Adrenal gland (tissue), 12 donors: ENCODE measurements around the gene COL6A2. TPM values are rescaled to one million over a fixed set of nuclear protein-coding genes. Genes with fewer than 3 reads are reported as not detected.

Experiments used
- DNase-seq, 7 donors: peaks; one replicate each; pipeline ENCODE4 v3.0.0-alpha.2; 2019 to 2020
- H3K27ac ChIP-seq, 5 donors: fragments of 200-600 bp; sonication (generic) in 4 of 5; 1 replicate in 3 of 5; 2 replicates in 2 of 5; pipeline versions ENCODE4 v1.5.1 to v1.8.0; 2016 to 2020; ENCODE audit warnings: mild to moderate bottlenecking in 1 of 5
- H3K27me3 ChIP-seq: fragments of 200-600 bp; 2 replicates; pipeline ENCODE4 v1.8.0; 2021
- H3K36me3 ChIP-seq, 2 donors: fragments of 200-600 bp; replicated peaks in 1 of 2; 1 replicate in 1 of 2; 2 replicates in 1 of 2; pipeline versions ENCODE4 v1.5.1 to v1.8.0; 2018 to 2022
- H3K4me1 ChIP-seq, 2 donors: fragments of 200-600 bp; replicated peaks in 1 of 2; 1 replicate in 1 of 2; 2 replicates in 1 of 2; pipeline versions ENCODE4 v1.5.1 to v1.8.0; 2018 to 2021
- H3K4me3 ChIP-seq, 4 donors: fragments of 200-600 bp; sonication (generic) in 3 of 4; one replicate each; pipeline ENCODE4 v1.5.1; 2016 to 2018
- H3K9me3 ChIP-seq, 3 donors: fragments of 200-600 bp; sonication (generic) in 1 of 3; replicated peaks in 1 of 3; 1 replicate in 2 of 3; 2 replicates in 1 of 3; pipeline versions ENCODE4 v1.5.1 to v1.8.0; 2016 to 2021
- POLR2A ChIP-seq, 2 donors: fragments of 450-650 bp; IDR thresholded peaks; one replicate each; pipeline ENCODE4 v1.6.1; 2017; ENCODE audit warnings: antibody characterized with exemption in 2 of 2, mild to moderate bottlenecking in 2 of 2, moderate library complexity in 1 of 2
- WGBS, 4 donors: extraction: QIAGEN DNeasy Blood & Tissue Kit in 2 of 4; methylation state at CpG; one replicate each; pipeline versions ENCODE4 v1.1.5 to v1.1.7; 2013 to 2017; 5-methylcytosine and 5-hydroxymethylcytosine counted together
- intact Hi-C, 2 donors: fragments of 100-400 bp; cut with DNase I; formaldehyde crosslinking; loops; one replicate each; pipeline versions ENCODE4 v1.14.1 to v1.15.0; 2022 to 2023
- polyA plus RNA-seq, 3 donors: library from polyadenylated mRNA; stranded (reverse); fragments of 200-250 nt in 2 of 3; fragments of 350-450 nt in 1 of 3; fragmentation: Illumina TruSeq in 1 of 3; extraction: RNeasy Lipid Tissue Mini Kit (QIAGEN cat#74804) in 1 of 3; gene quantifications; one replicate each; pipeline ENCODE4 v1.2.3, GENCODE V29; 2013 to 2014
- total RNA-seq, 9 donors: library from RNA; depleted of rRNA in 4 of 9; stranded (reverse); fragments of >200 nt in 4 of 9; fragments of 120-200 nt in 1 of 9; fragmentation: NEBNext Ultra II Directional in 1 of 9; extraction: Animal tissue kit (Norgen Biotek cat#: 25700) in 1 of 9; gene quantifications; one replicate each; pipeline versions ENCODE4 v1.1.0 to v1.2.4, GENCODE V29; 2013 to 2023
- TF ChIP-seq, protein P1 (sequence below), 6 experiments: fragments of 450-650 bp in 4 of 6; fragments of 200-600 bp in 2 of 6; sonication (generic) in 1 of 6; IDR thresholded peaks; 1 replicate in 5 of 6; 2 replicates in 1 of 6; pipeline versions ENCODE4 v1.5.1 to v1.8.0; 2016 to 2021; ENCODE audit warnings: antibody characterized with exemption in 6 of 6, mild to moderate bottlenecking in 2 of 6, moderate library complexity in 1 of 6
- donor health status: healthy with polysubstance abuse.
- donor health status: Bipolar disorder and iron deficiency.
- donor health status: DM: yes; HTN: yes; CAD: no.
- donor health status: DM: no; HTN: no; CAD: no.
- donor health status: DM: no; HTN: no; CAD: no.
- donor health status: DM: yes; HTN: yes; CAD: no.

Gene COL6A2
- total and polyA plus RNA-seq, 12 donors = 19.0 to 543 (median 181) TPM

DNA sequence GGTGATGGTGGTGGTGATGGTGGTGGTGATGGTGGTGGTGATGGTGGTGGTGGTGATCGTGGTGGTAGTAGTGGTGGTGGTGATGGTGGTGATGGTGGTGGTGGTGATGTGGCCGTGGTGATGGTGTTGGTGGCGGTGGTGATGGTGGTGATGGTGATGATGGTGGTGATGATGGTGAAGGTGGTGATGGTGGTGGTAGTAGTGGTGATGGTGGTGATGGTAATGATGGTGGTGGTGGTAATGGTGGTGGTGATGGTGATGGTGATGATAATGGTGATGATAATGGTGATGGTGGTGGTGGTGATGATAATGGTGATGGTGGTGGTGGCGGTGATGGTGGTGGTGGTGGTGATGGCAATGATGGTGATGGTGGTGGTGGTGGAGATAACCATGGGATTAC lies 6.8 kb upstream of the COL6A2 start:
- no peak overlapping the region for H3K27ac ChIP-seq
- H3K4me3 ChIP-seq = no peak overlapping the region
- no peaks in the 10 kb centered on the region for H3K9me3 ChIP-seq
- H3K4me1 ChIP-seq = no peaks in the 10 kb centered on the region
- DNase-seq = peak in 2 of 7 donors; percentile 13 to 28
- 82 to 87% (median 85%) methylated on average over 4 of the region's 4 CpGs for WGBS, 4 donors
- H3K36me3 ChIP-seq = no peaks in the 10 kb centered on the region
- H3K27me3 ChIP-seq = no peaks in the 10 kb centered on the region
- intact Hi-C loops = loop anchor here (10.0 kb wide), 2 partner anchors 106 to 116 kb away; partner anchors contain the start of gene COL6A1 (in 1 of the 2)
- TF ChIP-seq POLR2A (IDR thresholded peaks at IDR 0.05) = no peak
- TF ChIP-seq, protein P1, sequence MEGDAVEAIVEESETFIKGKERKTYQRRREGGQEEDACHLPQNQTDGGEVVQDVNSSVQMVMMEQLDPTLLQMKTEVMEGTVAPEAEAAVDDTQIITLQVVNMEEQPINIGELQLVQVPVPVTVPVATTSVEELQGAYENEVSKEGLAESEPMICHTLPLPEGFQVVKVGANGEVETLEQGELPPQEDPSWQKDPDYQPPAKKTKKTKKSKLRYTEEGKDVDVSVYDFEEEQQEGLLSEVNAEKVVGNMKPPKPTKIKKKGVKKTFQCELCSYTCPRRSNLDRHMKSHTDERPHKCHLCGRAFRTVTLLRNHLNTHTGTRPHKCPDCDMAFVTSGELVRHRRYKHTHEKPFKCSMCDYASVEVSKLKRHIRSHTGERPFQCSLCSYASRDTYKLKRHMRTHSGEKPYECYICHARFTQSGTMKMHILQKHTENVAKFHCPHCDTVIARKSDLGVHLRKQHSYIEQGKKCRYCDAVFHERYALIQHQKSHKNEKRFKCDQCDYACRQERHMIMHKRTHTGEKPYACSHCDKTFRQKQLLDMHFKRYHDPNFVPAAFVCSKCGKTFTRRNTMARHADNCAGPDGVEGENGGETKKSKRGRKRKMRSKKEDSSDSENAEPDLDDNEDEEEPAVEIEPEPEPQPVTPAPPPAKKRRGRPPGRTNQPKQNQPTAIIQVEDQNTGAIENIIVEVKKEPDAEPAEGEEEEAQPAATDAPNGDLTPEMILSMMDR (IDR thresholded peaks at IDR 0.05) = no peak

DNA sequence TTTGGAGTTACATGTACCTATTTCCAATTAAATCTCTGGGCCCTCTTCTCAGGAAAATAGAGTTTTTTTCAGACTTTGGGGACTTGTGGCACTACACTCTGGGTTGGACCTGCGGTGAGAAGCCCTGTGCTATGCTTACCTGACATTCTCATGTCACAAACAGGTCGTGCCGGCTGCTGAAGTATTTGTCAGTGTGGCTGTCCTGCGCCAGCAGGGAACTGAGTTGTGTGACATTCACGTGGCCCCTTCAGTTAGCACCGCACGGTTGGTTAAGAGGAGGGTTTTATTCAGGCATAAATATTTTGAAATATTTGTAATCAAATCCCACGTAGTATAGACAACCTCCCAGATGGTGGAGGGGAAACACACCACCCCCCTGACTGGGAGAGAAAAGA lies 6.3 kb upstream of the COL6A2 start:
- H3K27ac ChIP-seq = peak overlapping the region in 2 of 5 donors; percentile 43 to 66
- no peaks in the 10 kb centered on the region for H3K9me3 ChIP-seq
- no peaks in the 10 kb centered on the region for H3K27me3 ChIP-seq
- intact Hi-C loops = loop anchor here (10.0 kb wide), 2 partner anchors 107 to 117 kb away; partner anchors contain the start of gene COL6A1 (in 1 of the 2)
- H3K36me3 ChIP-seq = no peaks in the 10 kb centered on the region
- H3K4me3 ChIP-seq = no peak overlapping the region
- no peak for TF ChIP-seq POLR2A (IDR thresholded peaks at IDR 0.05)
- TF ChIP-seq, protein P1 (IDR thresholded peaks at IDR 0.05) = no peak
- 89 to 91% (median 91%) methylated on average over 8 of the region's 8 CpGs for WGBS, 4 donors
- H3K4me1 ChIP-seq = no peaks in the 10 kb centered on the region
- peak in 1 of 7 donors; percentile 37 for DNase-seq

DNA sequence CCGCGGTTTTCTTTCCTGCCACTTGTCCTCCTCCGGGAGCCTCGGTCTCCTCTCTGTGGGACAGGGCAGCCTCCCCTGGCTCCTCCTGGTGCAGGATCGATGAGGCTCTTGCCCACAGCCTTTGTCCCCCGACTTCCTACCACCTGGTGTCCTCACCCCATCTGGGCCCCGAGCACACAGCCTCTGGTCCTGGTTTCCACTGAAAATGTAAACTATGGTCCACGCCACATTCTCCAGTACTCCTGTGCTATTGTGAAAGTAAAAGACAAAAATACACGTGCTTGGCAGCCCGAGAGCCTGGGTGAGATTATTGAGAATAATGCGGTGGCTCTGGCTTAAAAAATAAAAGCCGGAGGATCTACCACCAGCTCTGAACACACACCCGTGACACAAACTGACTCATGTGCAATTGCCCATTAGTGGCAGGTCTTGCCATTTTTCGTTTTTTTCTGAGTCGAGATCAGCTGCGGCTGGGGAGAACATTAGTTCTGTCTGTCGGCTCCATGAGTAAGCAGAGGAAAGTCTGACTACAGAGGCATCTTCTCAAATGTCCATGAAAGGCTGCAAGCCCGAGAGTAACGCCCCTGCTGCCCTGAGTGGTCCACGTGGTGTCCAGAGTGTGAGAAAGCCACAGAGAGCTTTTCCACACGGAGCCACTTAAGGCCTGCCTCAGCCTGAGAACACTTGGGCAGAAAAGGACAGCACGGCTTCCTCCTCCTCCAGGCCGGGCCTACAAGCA lies 5.7 kb upstream of the COL6A2 start:
- Histone ChIP-seq H3K27me3 (no peaks in the 10 kb centered on the region), H3K9me3 (no peaks in the 10 kb centered on the region), H3K4me1 (no peaks in the 10 kb centered on the region), H3K4me3 (no peak overlapping the region), H3K27ac (peak overlapping the region in 2 of 5 donors; percentile 43 to 66), H3K36me3 (no peaks in the 10 kb centered on the region)
- peak in 2 of 7 donors; percentile 28 to 61 for DNase-seq
- intact Hi-C loops = loop anchor here (10.0 kb wide), 2 partner anchors 107 to 117 kb away; partner anchors contain the start of gene COL6A1 (in 1 of the 2)
- TF ChIP-seq, protein P1 (IDR thresholded peaks at IDR 0.05) = no peak
- no peak for TF ChIP-seq POLR2A (IDR thresholded peaks at IDR 0.05)
- 78 to 82% (median 80%) methylated on average over 23 of the region's 23 CpGs for WGBS, 4 donors

DNA sequence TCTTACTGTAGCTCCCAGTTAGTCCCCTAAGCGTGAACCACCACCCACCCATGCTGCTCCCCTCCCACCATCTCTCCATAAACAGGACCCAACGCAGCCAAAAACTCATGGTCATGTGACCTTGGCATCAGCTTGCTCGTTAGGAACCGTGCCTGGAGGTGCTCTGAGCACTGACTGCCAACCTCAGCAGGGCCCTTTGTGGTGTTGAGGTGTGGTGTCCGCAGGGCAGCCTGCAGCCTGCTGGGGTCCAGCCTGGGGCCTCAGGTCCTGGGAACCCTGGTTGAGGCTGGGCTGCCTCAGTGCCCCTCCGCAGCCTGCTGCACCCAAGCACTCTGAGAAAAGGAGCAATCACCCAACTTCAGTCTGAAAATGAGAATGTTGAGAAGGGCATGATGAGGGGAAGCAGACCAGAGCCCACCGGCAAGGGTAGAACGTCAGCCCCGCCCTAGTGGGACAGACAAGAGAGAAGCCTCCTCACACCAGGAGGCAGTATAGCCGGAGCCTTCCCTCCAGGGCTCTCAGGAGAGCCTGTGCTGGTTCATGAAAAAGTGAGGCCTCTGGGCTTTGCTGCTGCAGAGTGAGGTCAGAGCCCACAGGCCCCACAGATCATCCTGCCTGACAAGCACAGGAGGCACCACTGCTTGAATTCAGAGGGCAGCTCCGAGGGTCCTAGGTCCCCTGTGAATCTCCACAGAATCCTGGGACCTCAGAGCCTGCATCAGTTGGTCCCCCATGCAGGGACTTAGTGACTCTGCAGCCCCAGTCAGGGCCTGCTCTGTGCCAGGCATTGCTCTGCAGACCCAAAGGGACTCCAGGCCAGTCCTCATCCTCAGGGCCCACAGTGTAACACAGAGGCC lies 4.9 kb upstream of the COL6A2 start:
- Histone ChIP-seq H3K27me3 (peaks cover 5% of the 10 kb centered on the region), H3K4me1 (no peaks in the 10 kb centered on the region), H3K9me3 (no peaks in the 10 kb centered on the region), H3K4me3 (no peak overlapping the region), H3K36me3 (no peaks in the 10 kb centered on the region), H3K27ac (peak overlapping the region in 2 of 5 donors; percentile 43 to 66)
- peak in 1 of 7 donors; percentile 41 for DNase-seq
- 73 to 82% (median 79%) methylated on average over 6 to 11 of the region's 11 CpGs for WGBS, 4 donors
- TF ChIP-seq, protein P1 (IDR thresholded peaks at IDR 0.05) = no peak
- no peak for TF ChIP-seq POLR2A (IDR thresholded peaks at IDR 0.05)
- intact Hi-C loops = loop anchor here (10.0 kb wide), 2 partner anchors 108 to 118 kb away; partner anchors contain the start of gene COL6A1 (in 1 of the 2)
